Panc1 (cell line): ENCODE measurements around the gene TTC16.

Experiments
- TF ChIP-seq, protein P1 (sequence below): fragments of 450-650 bp; IDR thresholded peaks from 2 replicates; pipeline ENCODE4 v1.5.1; 2017; ENCODE audit warnings: mild to moderate bottlenecking
- TF ChIP-seq, protein P2 (sequence below), 2 experiments: IDR thresholded peaks; 2 replicates each; pipeline ENCODE4 v1.6.1; 2011 to 2012; ENCODE audit warnings: low read depth in 2 of 2, control low read depth in 1 of 2, low read length in 1 of 2, mild to moderate bottlenecking in 1 of 2, moderate library complexity in 1 of 2; ENCODE audit not compliant: insufficient read depth in 1 of 2

DNA sequence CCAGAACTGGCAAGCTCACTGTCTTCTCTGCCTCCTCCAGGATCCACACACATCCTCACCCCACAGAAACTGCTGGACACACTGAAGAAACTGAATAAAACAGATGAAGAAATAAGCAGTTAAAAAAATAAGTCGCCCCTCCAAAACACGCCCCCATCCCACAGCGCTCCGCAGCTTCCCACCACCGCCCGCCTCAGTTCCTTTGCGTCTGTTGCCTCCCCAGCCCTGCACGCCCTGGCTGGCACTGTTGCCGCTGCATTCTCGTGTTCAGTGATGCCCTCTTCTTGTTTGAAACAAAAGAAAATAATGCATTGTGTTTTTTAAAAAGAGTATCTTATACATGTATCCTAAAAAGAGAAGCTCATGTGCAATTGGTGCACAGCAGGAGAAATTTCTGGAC, 25.1 kb upstream of the TTC16 start:
- TF ChIP-seq, protein P1, sequence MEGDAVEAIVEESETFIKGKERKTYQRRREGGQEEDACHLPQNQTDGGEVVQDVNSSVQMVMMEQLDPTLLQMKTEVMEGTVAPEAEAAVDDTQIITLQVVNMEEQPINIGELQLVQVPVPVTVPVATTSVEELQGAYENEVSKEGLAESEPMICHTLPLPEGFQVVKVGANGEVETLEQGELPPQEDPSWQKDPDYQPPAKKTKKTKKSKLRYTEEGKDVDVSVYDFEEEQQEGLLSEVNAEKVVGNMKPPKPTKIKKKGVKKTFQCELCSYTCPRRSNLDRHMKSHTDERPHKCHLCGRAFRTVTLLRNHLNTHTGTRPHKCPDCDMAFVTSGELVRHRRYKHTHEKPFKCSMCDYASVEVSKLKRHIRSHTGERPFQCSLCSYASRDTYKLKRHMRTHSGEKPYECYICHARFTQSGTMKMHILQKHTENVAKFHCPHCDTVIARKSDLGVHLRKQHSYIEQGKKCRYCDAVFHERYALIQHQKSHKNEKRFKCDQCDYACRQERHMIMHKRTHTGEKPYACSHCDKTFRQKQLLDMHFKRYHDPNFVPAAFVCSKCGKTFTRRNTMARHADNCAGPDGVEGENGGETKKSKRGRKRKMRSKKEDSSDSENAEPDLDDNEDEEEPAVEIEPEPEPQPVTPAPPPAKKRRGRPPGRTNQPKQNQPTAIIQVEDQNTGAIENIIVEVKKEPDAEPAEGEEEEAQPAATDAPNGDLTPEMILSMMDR, result no peak
- TF ChIP-seq, protein P2, sequence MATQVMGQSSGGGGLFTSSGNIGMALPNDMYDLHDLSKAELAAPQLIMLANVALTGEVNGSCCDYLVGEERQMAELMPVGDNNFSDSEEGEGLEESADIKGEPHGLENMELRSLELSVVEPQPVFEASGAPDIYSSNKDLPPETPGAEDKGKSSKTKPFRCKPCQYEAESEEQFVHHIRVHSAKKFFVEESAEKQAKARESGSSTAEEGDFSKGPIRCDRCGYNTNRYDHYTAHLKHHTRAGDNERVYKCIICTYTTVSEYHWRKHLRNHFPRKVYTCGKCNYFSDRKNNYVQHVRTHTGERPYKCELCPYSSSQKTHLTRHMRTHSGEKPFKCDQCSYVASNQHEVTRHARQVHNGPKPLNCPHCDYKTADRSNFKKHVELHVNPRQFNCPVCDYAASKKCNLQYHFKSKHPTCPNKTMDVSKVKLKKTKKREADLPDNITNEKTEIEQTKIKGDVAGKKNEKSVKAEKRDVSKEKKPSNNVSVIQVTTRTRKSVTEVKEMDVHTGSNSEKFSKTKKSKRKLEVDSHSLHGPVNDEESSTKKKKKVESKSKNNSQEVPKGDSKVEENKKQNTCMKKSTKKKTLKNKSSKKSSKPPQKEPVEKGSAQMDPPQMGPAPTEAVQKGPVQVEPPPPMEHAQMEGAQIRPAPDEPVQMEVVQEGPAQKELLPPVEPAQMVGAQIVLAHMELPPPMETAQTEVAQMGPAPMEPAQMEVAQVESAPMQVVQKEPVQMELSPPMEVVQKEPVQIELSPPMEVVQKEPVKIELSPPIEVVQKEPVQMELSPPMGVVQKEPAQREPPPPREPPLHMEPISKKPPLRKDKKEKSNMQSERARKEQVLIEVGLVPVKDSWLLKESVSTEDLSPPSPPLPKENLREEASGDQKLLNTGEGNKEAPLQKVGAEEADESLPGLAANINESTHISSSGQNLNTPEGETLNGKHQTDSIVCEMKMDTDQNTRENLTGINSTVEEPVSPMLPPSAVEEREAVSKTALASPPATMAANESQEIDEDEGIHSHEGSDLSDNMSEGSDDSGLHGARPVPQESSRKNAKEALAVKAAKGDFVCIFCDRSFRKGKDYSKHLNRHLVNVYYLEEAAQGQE (IDR thresholded peaks at IDR 0.05; ENCODE audit: insufficient read depth in 1 of 2, low read depth in 2 of 2, low read length in 1 of 2), result no peak
